Lower leg skin (tissue), 3 donors: ENCODE results near the gene PPP1R9B.

Experiments used
- CTCF ChIP-seq, 3 donors: fragments of 450-650 bp; IDR thresholded peaks; one replicate each; pipeline ENCODE4 v1.5.1; 2016; ENCODE audit warnings: antibody characterized with exemption in 3 of 3, mild to moderate bottlenecking in 3 of 3, moderate library complexity in 2 of 3
- POLR2A ChIP-seq, 2 donors: fragments of 450-650 bp; IDR thresholded peaks; one replicate each; pipeline ENCODE4 v1.6.1; 2016 to 2017; ENCODE audit warnings: antibody characterized with exemption in 2 of 2, mild to moderate bottlenecking in 1 of 2, moderate library complexity in 1 of 2

GRCh38 chr17:50168319-50168718, 17.8 kb upstream of the PPP1R9B start:
- no peak for TF ChIP-seq CTCF (IDR thresholded peaks at IDR 0.05)
- no peak for TF ChIP-seq POLR2A (IDR thresholded peaks at IDR 0.05)
